ENCODE data around the gene SLC1A2.

Gene SLC1A2

DNA sequence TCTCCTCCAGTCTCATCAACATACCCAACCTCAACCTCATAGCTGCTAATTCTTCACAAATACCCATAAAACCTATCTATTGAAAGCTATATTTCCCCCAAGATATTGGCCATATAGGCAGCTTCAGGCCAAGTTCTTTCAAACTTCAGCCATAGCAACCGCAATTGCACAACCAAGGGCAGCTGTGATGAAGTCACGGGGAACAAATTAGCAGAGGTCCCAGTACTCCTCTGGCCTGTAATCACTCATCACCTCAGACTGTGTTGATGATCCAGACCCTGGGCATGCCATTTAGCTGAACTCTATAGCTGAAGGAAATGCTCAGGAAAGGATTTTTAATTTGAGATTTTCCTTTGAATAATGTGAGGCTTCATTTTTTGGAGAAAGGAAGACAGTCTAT is 84.1 kb downstream of the SLC1A2 start:
- no peak overlapping the region for H2BK120ac ChIP-seq (ENCODE audit: insufficient read depth, low read length, poor library complexity)
- H3K23ac ChIP-seq (ENCODE audit: low read length) = no peak overlapping the region
- H3K79me2 ChIP-seq (ENCODE audit: control insufficient read depth, insufficient read depth, low read length, poor library complexity) = no peaks in the 10 kb centered on the region
- no peaks in the 10 kb centered on the region for H3K27me3 ChIP-seq (ENCODE audit: insufficient read depth, low read length)
- H3K9me3 ChIP-seq (ENCODE audit: insufficient read depth, low read depth, low read length) = no peaks in the 10 kb centered on the region
- no peak overlapping the region for H2AK5ac ChIP-seq (ENCODE audit: low read length)
- no peak overlapping the region for H3K27ac ChIP-seq (ENCODE audit: low read depth, low read length)
- DNase-seq = peak; percentile 71 to 81
- H3K4me1 ChIP-seq (ENCODE audit: control insufficient read depth in 1 of 2, insufficient read depth in 2 of 2, low read length in 2 of 2) = peaks cover 2 to 3% of the 10 kb centered on the region in 2 experiments
- H3K36me3 ChIP-seq (ENCODE audit: control insufficient read depth in 1 of 2, insufficient read depth in 2 of 2, low read length in 2 of 2) = no peaks in the 10 kb centered on the region
- no peak overlapping the region for H3K18ac ChIP-seq (ENCODE audit: low read length)
- H3K4me2 ChIP-seq (ENCODE audit: low read length) = no peak overlapping the region
- no peak overlapping the region for H3K4ac ChIP-seq (ENCODE audit: low read depth, low read length)
- H3K9ac ChIP-seq (ENCODE audit: low read length) = no peak overlapping the region
- H4K91ac ChIP-seq (ENCODE audit: low read depth, low read length) = no peak overlapping the region
- H4K8ac ChIP-seq (ENCODE audit: low read depth, low read length) = no peak overlapping the region
- H2BK12ac ChIP-seq (ENCODE audit: low read length) = no peak overlapping the region
- no peaks in the 10 kb centered on the region for H3K79me1 ChIP-seq (ENCODE audit: low read length)
- H2AFZ ChIP-seq (ENCODE audit: insufficient read depth, low read length, poor library complexity) = no peak overlapping the region
- H4K12ac ChIP-seq (ENCODE audit: low read depth, low read length) = no peak overlapping the region
- WGBS (ENCODE audit: extremely low coverage, insufficient coverage, insufficient read length) = no CpG with 5 or more reads among the region's 2 CpGs
- no peak overlapping the region for H3K14ac ChIP-seq (ENCODE audit: low read length)
- no peak overlapping the region for H3K4me3 ChIP-seq (ENCODE audit: low read depth, low read length)
- no peak overlapping the region for H2BK5ac ChIP-seq (ENCODE audit: low read depth, low read length, poor library complexity)

DNA sequence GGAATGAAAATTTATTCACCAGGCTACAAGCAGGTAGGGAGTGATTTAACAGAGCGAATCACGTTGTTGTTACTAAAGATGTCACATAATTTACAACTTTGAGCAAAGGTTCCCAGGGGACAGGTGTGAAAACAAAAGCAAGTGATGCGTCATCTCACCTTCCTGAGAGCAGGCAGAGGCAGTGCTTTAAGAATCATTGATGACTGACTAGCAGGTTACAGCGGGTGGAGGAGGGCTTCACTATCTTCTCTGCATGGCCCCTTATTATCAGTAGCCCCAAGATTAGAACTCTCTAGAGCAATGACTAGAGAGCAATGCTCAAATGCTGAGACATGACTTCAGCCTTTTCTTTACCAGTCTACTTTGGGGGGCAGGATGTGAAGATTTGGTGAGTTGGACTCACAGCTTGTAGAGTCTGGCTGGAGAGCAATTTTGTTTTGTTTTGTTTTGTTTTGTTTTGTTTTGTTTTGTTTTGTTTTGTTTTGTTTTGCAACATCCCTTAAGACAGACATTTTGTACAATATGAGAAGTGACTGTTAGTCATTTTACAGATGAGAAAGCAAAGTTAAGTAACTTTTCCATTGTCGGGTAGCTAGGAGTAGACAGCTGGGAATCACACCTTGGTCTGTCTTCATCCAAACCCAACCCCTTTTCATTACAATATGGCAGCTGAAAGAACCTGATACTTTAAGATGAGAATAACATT is 84.8 kb downstream of the SLC1A2 start:
- DNase-seq = peak in 1 of 2 donors; percentile 64
- Histone ChIP-seq H3K4me2 (ENCODE audit: low read length) (no peak overlapping the region), H3K4me1 (ENCODE audit: control insufficient read depth in 1 of 2, insufficient read depth in 2 of 2, low read length in 2 of 2) (peaks cover 2 to 3% of the 10 kb centered on the region in 2 experiments), H4K12ac (ENCODE audit: low read depth, low read length) (no peak overlapping the region), H2AK5ac (ENCODE audit: low read length) (no peak overlapping the region), H2BK12ac (ENCODE audit: low read length) (no peak overlapping the region), H2BK120ac (ENCODE audit: insufficient read depth, low read length, poor library complexity) (no peak overlapping the region), H3K14ac (ENCODE audit: low read length) (no peak overlapping the region), H3K9ac (ENCODE audit: low read length) (no peak overlapping the region), H2BK5ac (ENCODE audit: low read depth, low read length, poor library complexity) (no peak overlapping the region), H3K79me2 (ENCODE audit: control insufficient read depth, insufficient read depth, low read length, poor library complexity) (no peaks in the 10 kb centered on the region), H3K18ac (ENCODE audit: low read length) (no peak overlapping the region), H3K4me3 (ENCODE audit: low read depth, low read length) (no peak overlapping the region), H3K9me3 (ENCODE audit: insufficient read depth, low read depth, low read length) (no peaks in the 10 kb centered on the region), H3K23ac (ENCODE audit: low read length) (no peak overlapping the region), H3K4ac (ENCODE audit: low read depth, low read length) (no peak overlapping the region), H3K36me3 (ENCODE audit: control insufficient read depth in 1 of 2, insufficient read depth in 2 of 2, low read length in 2 of 2) (no peaks in the 10 kb centered on the region), H3K27me3 (ENCODE audit: insufficient read depth, low read length) (no peaks in the 10 kb centered on the region), H3K27ac (ENCODE audit: low read depth, low read length) (no peak overlapping the region), H4K91ac (ENCODE audit: low read depth, low read length) (no peak overlapping the region), H4K8ac (ENCODE audit: low read depth, low read length) (no peak overlapping the region), H3K79me1 (ENCODE audit: low read length) (no peaks in the 10 kb centered on the region), H2AFZ (ENCODE audit: insufficient read depth, low read length, poor library complexity) (no peak overlapping the region)
- WGBS (ENCODE audit: extremely low coverage, insufficient coverage, insufficient read length) = no CpG with 5 or more reads among the region's 5 CpGs

DNA sequence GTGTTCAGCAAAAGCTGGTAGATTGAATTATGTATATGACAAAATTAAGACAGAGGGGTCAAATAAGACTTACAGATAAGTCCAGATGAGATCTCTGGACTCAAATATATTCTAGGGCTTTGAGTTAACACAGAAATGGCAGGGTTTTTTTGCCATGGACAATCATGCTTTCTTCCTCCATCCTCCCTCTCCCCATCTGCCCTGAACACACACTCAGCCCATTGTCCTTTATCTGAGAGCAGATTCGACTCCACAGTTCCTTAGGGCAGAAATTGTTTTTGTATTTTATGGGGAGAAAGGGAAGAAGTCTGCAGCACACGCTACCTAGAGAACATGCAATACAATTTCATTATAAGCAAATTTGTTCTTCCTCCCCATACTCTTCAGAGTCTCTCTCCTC is 86.8 kb downstream of the SLC1A2 start:
- peaks cover under 1 to 2% of the 10 kb centered on the region in 2 experiments for H3K4me1 ChIP-seq (ENCODE audit: control insufficient read depth in 1 of 2, insufficient read depth in 2 of 2, low read length in 2 of 2)
- no peak for DNase-seq
- H3K18ac ChIP-seq (ENCODE audit: low read length) = no peak overlapping the region
- H2BK12ac ChIP-seq (ENCODE audit: low read length) = no peak overlapping the region
- no peak overlapping the region for H3K4me2 ChIP-seq (ENCODE audit: low read length)
- H3K27me3 ChIP-seq (ENCODE audit: insufficient read depth, low read length) = no peaks in the 10 kb centered on the region
- H3K23ac ChIP-seq (ENCODE audit: low read length) = no peak overlapping the region
- no peak overlapping the region for H2AK5ac ChIP-seq (ENCODE audit: low read length)
- H3K14ac ChIP-seq (ENCODE audit: low read length) = no peak overlapping the region
- H2AFZ ChIP-seq (ENCODE audit: insufficient read depth, low read length, poor library complexity) = no peak overlapping the region
- H3K9ac ChIP-seq (ENCODE audit: low read length) = no peak overlapping the region
- H3K4ac ChIP-seq (ENCODE audit: low read depth, low read length) = no peak overlapping the region
- H4K12ac ChIP-seq (ENCODE audit: low read depth, low read length) = no peak overlapping the region
- H4K8ac ChIP-seq (ENCODE audit: low read depth, low read length) = no peak overlapping the region
- no peak overlapping the region for H4K91ac ChIP-seq (ENCODE audit: low read depth, low read length)
- H2BK5ac ChIP-seq (ENCODE audit: low read depth, low read length, poor library complexity) = no peak overlapping the region
- no peak overlapping the region for H2BK120ac ChIP-seq (ENCODE audit: insufficient read depth, low read length, poor library complexity)
- no CpG with 5 or more reads among the region's 2 CpGs for WGBS (ENCODE audit: extremely low coverage, insufficient coverage, insufficient read length)
- H3K9me3 ChIP-seq (ENCODE audit: insufficient read depth, low read depth, low read length) = no peaks in the 10 kb centered on the region
- no peak overlapping the region for H3K27ac ChIP-seq (ENCODE audit: low read depth, low read length)
- no peaks in the 10 kb centered on the region for H3K36me3 ChIP-seq (ENCODE audit: control insufficient read depth in 1 of 2, insufficient read depth in 2 of 2, low read length in 2 of 2)
- no peaks in the 10 kb centered on the region for H3K79me1 ChIP-seq (ENCODE audit: low read length)
- H3K79me2 ChIP-seq (ENCODE audit: control insufficient read depth, insufficient read depth, low read length, poor library complexity) = no peaks in the 10 kb centered on the region
- H3K4me3 ChIP-seq (ENCODE audit: low read depth, low read length) = no peak overlapping the region

DNA sequence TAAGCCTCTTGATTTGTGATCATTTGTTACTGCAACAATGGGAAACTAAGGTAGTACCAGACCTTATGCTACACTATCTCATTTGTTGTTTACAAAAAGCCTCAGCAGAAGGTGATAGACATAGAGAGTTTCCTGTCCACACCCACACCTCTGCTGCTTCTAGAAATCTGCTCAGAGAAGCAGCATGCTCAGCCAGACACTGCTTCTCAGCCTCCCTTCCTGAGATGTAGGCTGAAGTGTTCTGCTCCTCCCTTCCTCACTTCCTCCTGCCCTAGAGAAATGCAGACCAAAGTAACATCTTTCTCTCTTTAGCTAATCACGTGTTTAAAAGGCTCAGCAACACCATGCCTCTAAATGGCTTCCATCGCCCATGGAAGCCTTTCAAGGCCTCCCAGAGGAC is 88.4 kb downstream of the SLC1A2 start:
- no peak overlapping the region for H4K12ac ChIP-seq (ENCODE audit: low read depth, low read length)
- no peaks in the 10 kb centered on the region for H3K4me1 ChIP-seq (ENCODE audit: control insufficient read depth in 1 of 2, insufficient read depth in 2 of 2, low read length in 2 of 2)
- no peaks in the 10 kb centered on the region for H3K36me3 ChIP-seq (ENCODE audit: control insufficient read depth in 1 of 2, insufficient read depth in 2 of 2, low read length in 2 of 2)
- H2AFZ ChIP-seq (ENCODE audit: insufficient read depth, low read length, poor library complexity) = no peak overlapping the region
- H3K18ac ChIP-seq (ENCODE audit: low read length) = no peak overlapping the region
- no peaks in the 10 kb centered on the region for H3K79me1 ChIP-seq (ENCODE audit: low read length)
- no peak overlapping the region for H3K23ac ChIP-seq (ENCODE audit: low read length)
- no peak overlapping the region for H2BK12ac ChIP-seq (ENCODE audit: low read length)
- no CpG with 5 or more reads among the region's 2 CpGs for WGBS (ENCODE audit: extremely low coverage, insufficient coverage, insufficient read length)
- H3K79me2 ChIP-seq (ENCODE audit: control insufficient read depth, insufficient read depth, low read length, poor library complexity) = no peaks in the 10 kb centered on the region
- H3K14ac ChIP-seq (ENCODE audit: low read length) = no peak overlapping the region
- H2BK120ac ChIP-seq (ENCODE audit: insufficient read depth, low read length, poor library complexity) = no peak overlapping the region
- no peak overlapping the region for H4K8ac ChIP-seq (ENCODE audit: low read depth, low read length)
- no peak overlapping the region for H2BK5ac ChIP-seq (ENCODE audit: low read depth, low read length, poor library complexity)
- no peak overlapping the region for H2AK5ac ChIP-seq (ENCODE audit: low read length)
- no peak overlapping the region for H3K4ac ChIP-seq (ENCODE audit: low read depth, low read length)
- H3K27ac ChIP-seq (ENCODE audit: low read depth, low read length) = no peak overlapping the region
- H3K27me3 ChIP-seq (ENCODE audit: insufficient read depth, low read length) = no peaks in the 10 kb centered on the region
- no peaks in the 10 kb centered on the region for H3K9me3 ChIP-seq (ENCODE audit: insufficient read depth, low read depth, low read length)
- no peak overlapping the region for H3K4me2 ChIP-seq (ENCODE audit: low read length)
- DNase-seq = no peak
- H3K9ac ChIP-seq (ENCODE audit: low read length) = no peak overlapping the region
- no peak overlapping the region for H4K91ac ChIP-seq (ENCODE audit: low read depth, low read length)
- no peak overlapping the region for H3K4me3 ChIP-seq (ENCODE audit: low read depth, low read length)

Measured in trophoblast cell (in vitro differentiated cells and primary cell).